Measurements from ENCODE around the gene SPRYD3. TPM values are rescaled to one million over a fixed set of nuclear protein-coding genes. Genes with fewer than 3 reads are reported as not detected.
"Not testable (repeated sequence)": the region's sequence is repeated elsewhere in the genome, so short reads cannot be mapped to it uniquely, and the experiment has no call there.

The SPRYD3 gene
- total RNA-seq, 2 experiments from 2014 or later, result 19.0 to 20.2 TPM

DNA sequence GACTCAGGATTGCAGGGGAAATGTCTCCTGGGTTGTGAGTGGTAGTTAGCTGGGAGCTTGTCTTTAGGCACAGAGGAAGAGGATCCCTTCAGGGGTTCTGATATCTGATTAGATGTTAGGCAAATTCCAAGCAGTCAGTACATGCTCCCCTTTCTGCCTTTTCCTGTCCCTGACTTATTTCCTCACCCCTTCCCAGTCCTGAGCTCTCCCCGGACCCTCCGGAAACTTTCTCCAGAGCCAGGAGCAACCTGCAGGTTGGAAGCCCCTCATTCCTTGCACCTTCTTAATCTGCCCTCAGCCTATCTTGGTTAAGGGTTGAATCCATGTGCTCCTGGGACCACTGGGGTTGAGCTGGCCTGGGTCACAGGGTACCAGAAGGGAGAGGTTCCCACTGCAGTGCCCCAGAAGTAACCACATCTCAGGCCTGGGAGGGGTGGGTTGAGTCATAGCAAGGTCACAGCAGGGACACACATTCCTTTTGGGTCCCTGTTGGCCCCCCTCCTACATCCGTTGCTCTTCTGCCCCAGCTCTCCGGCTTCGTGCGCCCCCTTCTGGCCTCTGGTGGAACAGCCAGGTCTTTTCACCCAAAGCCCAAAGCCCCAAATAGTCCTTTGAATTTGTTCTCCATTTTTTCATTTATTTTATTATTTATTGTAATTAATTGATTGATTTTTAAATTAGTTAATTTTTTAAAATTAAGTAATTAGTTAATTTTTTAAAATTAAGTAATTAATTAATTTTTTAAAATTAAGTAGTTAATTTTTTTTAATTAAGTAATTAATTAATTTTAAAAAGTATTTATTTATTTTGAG, 20.1 kb upstream of the SPRYD3 start:
- Mint-ChIP-seq H3K4me1 (peaks cover 63% of the 10 kb centered on the region), H3K4me3 (peak overlapping the region; percentile 18), H3K36me3 (ENCODE audit: low read depth) (no peaks in the 10 kb centered on the region), H3K9me3 (no peaks in the 10 kb centered on the region), H3K27me3 (peaks cover 20% of the 10 kb centered on the region), H3K27ac (peak overlapping the region; percentile 60)
- DNase-seq, result peak; percentile 91
- ChIA-PET CTCF (interaction anchor here (0.6 to 9.6 kb wide), 21 partner anchors 8 to 280 kb away, joined by 3 to 99 read pairs (median 4); partner anchors contain the start of gene SPRYD3), POLR2A (no interaction called here)

GRCh38 chr12:53098354-53098981, 19.3 kb upstream of the SPRYD3 start:
- no peaks in the 10 kb centered on the region for H3K9me3 Mint-ChIP-seq

GRCh38 chr12:53097564-53098353, 18.6 kb upstream of the SPRYD3 start, which contains the start of gene IGFBP6:
TSS of gene IGFBP6 (plus strand) at chr12:53097667. CDS start at chr12:53097718, 51 bp downstream.
- Mint-ChIP-seq H3K9me3 (no peaks in the 10 kb centered on the region), H3K4me1 (peaks cover 52% of the 10 kb centered on the region), H3K4me3 (peak within 1 kb of the TSS; percentile 65), H3K27ac (peak within 1 kb of the TSS; percentile 25), H3K27me3 (peaks cover 28% of the 10 kb centered on the region), H3K36me3 (ENCODE audit: low read depth) (no peaks in the 10 kb centered on the region)
- ChIA-PET POLR2A (no interaction called here), CTCF (interaction anchor here (0.6 to 9.6 kb wide), 6 partner anchors 14 to 65 kb away, joined by 3 to 99 read pairs (median 4); no protein-coding TSS in a partner anchor)
- peak; percentile 66 for DNase-seq

More at GRCh38 chr12:53098354-53098981, 19.3 kb upstream of the SPRYD3 start:
- no peaks in the 10 kb centered on the region for H3K36me3 Mint-ChIP-seq (ENCODE audit: low read depth)
- H3K27me3 Mint-ChIP-seq, result peaks cover 25% of the 10 kb centered on the region
- H3K4me1 Mint-ChIP-seq, result peaks cover 59% of the 10 kb centered on the region
- H3K27ac Mint-ChIP-seq, result peak overlapping the region; percentile 25
- DNase-seq, result no peak
- CTCF ChIA-PET, result interaction anchor here (0.6 to 9.6 kb wide), 17 partner anchors 9 to 169 kb away, joined by 3 to 99 read pairs (median 4); partner anchors contain the start of gene SPRYD3
- peak overlapping the region; percentile 60 for H3K4me3 Mint-ChIP-seq
- POLR2A ChIA-PET, result no interaction called here

DNA sequence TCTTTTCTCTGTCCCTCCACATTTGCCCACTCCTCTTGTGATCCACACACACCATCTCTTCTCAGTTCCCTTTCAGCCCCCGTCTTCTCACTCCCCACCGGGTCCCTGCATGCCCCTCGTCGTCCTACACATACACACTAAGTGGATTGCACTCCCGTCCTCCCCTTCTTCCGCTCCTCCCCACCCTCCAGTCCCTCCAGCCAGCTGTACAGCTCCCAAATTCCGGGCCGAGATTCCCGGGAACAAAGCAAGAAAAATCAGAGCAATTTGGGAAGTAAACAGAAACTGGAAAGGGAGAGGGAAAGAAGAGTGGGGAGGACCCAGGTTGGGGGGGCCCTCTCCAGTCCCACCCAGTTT, 18.0 kb upstream of the SPRYD3 start:
- ChIA-PET CTCF (interaction anchor here (0.9 to 9.6 kb wide), 3 partner anchors 13 to 52 kb away, joined by 4 to 99 read pairs (median 4); no protein-coding TSS in a partner anchor), POLR2A (no interaction called here)
- no peak for DNase-seq
- H3K27ac Mint-ChIP-seq, result no peak overlapping the region
- peaks cover 47% of the 10 kb centered on the region for H3K4me1 Mint-ChIP-seq
- H3K27me3 Mint-ChIP-seq, result peaks cover 30% of the 10 kb centered on the region
- H3K9me3 Mint-ChIP-seq, result no peaks in the 10 kb centered on the region
- no peaks in the 10 kb centered on the region for H3K36me3 Mint-ChIP-seq (ENCODE audit: low read depth)
- peak overlapping the region; percentile 65 for H3K4me3 Mint-ChIP-seq

GRCh38 chr12:53096759-53097158, 17.6 kb upstream of the SPRYD3 start:
- peak overlapping the region; percentile 65 for H3K4me3 Mint-ChIP-seq
- H3K9me3 Mint-ChIP-seq, result no peaks in the 10 kb centered on the region
- ChIA-PET POLR2A (no interaction called here), CTCF (interaction anchor here (9.6 kb wide), 1 partner anchor 33 kb away, joined by 99 read pairs; no protein-coding TSS in a partner anchor)
- no peak for DNase-seq
- H3K27me3 Mint-ChIP-seq, result peaks cover 30% of the 10 kb centered on the region
- H3K4me1 Mint-ChIP-seq, result peaks cover 43% of the 10 kb centered on the region
- H3K36me3 Mint-ChIP-seq (ENCODE audit: low read depth), result no peaks in the 10 kb centered on the region
- no peak overlapping the region for H3K27ac Mint-ChIP-seq

DNA sequence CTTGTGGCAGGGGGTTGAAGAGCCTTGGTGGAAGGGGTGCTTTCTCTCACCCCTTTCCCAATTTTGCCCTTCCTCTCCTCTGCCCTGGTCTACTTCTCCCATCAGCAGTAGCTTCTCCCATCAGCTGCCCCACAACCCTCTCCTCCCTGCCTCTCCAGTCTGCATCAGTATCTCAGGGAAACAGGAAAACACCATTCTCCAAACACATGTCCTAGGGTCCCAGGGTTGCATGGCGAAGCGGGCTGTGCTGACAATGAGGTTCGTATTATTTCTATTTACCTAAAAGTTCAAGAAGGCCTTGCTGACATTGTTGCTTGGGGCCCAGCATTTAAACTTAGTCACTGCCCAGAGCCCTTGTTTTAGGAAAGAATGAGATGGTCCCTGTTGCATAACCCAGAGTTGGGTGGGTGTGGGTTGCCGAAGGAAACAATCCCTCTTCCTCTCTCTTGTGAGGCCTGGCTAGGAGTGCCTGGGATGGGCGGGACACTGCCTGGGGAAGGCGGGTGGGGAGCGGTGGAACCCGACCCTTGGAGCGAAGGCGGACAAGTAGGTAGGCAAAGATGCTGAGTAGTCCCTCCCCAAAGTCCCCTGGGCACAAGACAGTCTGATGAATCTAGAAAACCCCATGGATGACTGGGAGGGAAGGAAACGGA, 17.0 kb upstream of the SPRYD3 start:
- CTCF ChIA-PET, result interaction anchor here (9.6 kb wide), 1 partner anchor 32 kb away, joined by 99 read pairs; no protein-coding TSS in a partner anchor
- H3K27me3 Mint-ChIP-seq, result peaks cover 33% of the 10 kb centered on the region
- H3K27ac Mint-ChIP-seq, result no peak overlapping the region
- peaks cover 40% of the 10 kb centered on the region for H3K4me1 Mint-ChIP-seq
- H3K36me3 Mint-ChIP-seq (ENCODE audit: low read depth), result no peaks in the 10 kb centered on the region
- POLR2A ChIA-PET, result no interaction called here
- DNase-seq, result no peak
- no peaks in the 10 kb centered on the region for H3K9me3 Mint-ChIP-seq
- no peak overlapping the region for H3K4me3 Mint-ChIP-seq

- DNase-seq; POLR2A ChIA-PET; H3K27ac Mint-ChIP-seq; H3K9me3 Mint-ChIP-seq; H3K36me3 Mint-ChIP-seq (ENCODE audit: low read depth); H3K4me3 Mint-ChIP-seq: not testable (repeated sequence)
- peaks cover 36% of the 10 kb centered on the region for H3K27me3 Mint-ChIP-seq
- CTCF ChIA-PET, result interaction anchor here (9.6 kb wide), 1 partner anchor 32 kb away, joined by 99 read pairs; no protein-coding TSS in a partner anchor
- H3K4me1 Mint-ChIP-seq, result peaks cover 36% of the 10 kb centered on the region
These were observed 16.4 kb upstream of the SPRYD3 start for GRCh38 chr12:53095596-53095895.

- H3K9me3 Mint-ChIP-seq; DNase-seq; POLR2A ChIA-PET; H3K27ac Mint-ChIP-seq; H3K4me3 Mint-ChIP-seq; H3K36me3 Mint-ChIP-seq (ENCODE audit: low read depth): not testable (repeated sequence)
- Mint-ChIP-seq H3K27me3 (peaks cover 38% of the 10 kb centered on the region), H3K4me1 (peaks cover 33% of the 10 kb centered on the region)
- CTCF ChIA-PET, result interaction anchor here (1.5 to 9.6 kb wide), 3 partner anchors 16 to 31 kb away, joined by 4 to 99 read pairs (median 13); partner anchors contain the start of gene SPRYD3
These were observed 15.8 kb upstream of the SPRYD3 start for GRCh38 chr12:53094796-53095595.

DNA sequence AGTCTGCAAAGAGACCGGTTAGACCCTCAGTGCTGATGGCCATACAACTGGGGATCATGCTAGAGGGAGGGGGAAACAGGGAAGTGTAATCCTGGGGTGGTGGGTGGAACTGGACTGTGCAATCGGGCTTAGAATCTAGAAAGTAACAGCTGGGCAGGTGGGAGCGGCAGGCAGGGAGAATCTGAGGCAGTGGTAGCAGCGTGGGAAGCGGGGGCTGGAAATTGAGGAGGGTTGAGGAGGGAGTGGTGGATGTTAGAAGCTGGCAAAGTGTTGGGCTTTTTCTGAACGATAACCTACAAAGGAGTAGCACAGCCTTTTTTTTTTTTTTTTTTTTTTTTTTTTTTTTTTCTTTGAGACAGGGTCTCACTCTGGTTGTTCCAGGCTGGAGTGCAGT, 15.2 kb upstream of the SPRYD3 start:
- POLR2A ChIA-PET, result no interaction called here
- Mint-ChIP-seq H3K4me3 (no peak overlapping the region), H3K9me3 (no peaks in the 10 kb centered on the region), H3K27me3 (peaks cover 38% of the 10 kb centered on the region), H3K36me3 (ENCODE audit: low read depth) (no peaks in the 10 kb centered on the region), H3K27ac (no peak overlapping the region), H3K4me1 (peaks cover 32% of the 10 kb centered on the region)
- no peak for DNase-seq
- CTCF ChIA-PET, result interaction anchor here (1.0 to 3.3 kb wide), 4 partner anchors 15 to 28 kb away, joined by 4 to 13 read pairs (median 4); partner anchors contain the start of gene SPRYD3

DNA sequence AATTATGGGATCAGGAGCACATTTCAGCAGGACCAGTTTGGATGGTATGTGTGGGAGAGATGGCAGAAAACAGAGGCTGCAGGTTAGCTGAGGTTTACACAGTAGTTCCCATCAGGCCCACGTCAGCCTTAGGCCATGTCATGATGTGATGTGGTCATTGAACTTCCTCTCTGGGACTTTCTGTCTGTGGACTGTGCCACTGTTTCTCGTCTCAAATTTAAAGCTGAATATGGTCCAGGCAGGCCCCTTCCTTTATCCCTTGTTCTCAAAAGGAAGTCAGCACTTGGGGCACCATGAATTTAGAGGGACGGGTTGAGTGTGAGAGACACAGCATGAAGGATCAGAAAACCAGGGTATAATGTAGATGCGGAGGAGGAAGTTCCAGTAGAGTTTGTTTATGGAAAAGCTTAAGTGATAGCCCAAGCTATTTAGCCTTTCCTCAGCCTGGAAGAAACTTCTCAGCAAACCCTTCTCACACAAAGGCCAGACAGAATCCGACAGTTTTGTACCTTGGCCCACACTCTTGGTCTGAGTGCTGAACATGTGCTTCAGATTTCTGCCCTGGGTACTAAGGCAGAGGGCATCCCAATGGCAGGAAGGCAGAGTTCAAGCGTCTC, 14.7 kb upstream of the SPRYD3 start:
- CTCF ChIA-PET, result interaction anchor here (1.0 to 3.3 kb wide), 6 partner anchors 9 to 120 kb away, joined by 3 to 13 read pairs (median 4); partner anchors contain the start of genes SOAT2 and SPRYD3
- no peak for DNase-seq
- POLR2A ChIA-PET, result no interaction called here
- Mint-ChIP-seq H3K4me3 (no peak overlapping the region), H3K27ac (no peak overlapping the region), H3K36me3 (ENCODE audit: low read depth) (no peaks in the 10 kb centered on the region), H3K27me3 (peaks cover 39% of the 10 kb centered on the region), H3K4me1 (peaks cover 27% of the 10 kb centered on the region), H3K9me3 (no peaks in the 10 kb centered on the region)

- no peak for DNase-seq
- no peak overlapping the region for H3K4me3 Mint-ChIP-seq
- no peaks in the 10 kb centered on the region for H3K36me3 Mint-ChIP-seq (ENCODE audit: low read depth)
- no peaks in the 10 kb centered on the region for H3K9me3 Mint-ChIP-seq
- H3K27me3 Mint-ChIP-seq, result peaks cover 43% of the 10 kb centered on the region
- H3K27ac Mint-ChIP-seq, result no peak overlapping the region
- H3K4me1 Mint-ChIP-seq, result peaks cover 9% of the 10 kb centered on the region
- ChIA-PET POLR2A (no interaction called here), CTCF (interaction anchor here (0.6 to 3.3 kb wide), 5 partner anchors 8 to 26 kb away, joined by 3 to 13 read pairs (median 5); partner anchors contain the start of gene SPRYD3)
These were observed 12.6 kb upstream of the SPRYD3 start for GRCh38 chr12:53091756-53092155.
